SU-DHL-6 (cell line): Measurements from ENCODE around the gene PLCB1.

ENCODE experiments used
- H2AFZ ChIP-seq: fragments of 200-600 bp; sonication (generic); 2 replicates; pipeline ENCODE4 v1.6.1; 2014; ENCODE audit warnings: low read depth, mild to moderate bottlenecking, moderate library complexity, mixed read lengths, antibody characterized with exemption, low read length; ENCODE audit not compliant: severe bottlenecking
- H3F3A ChIP-seq: fragments of 200-600 bp; shearing (Covaris generic); 2 replicates; pipeline ENCODE4 v1.6.0; 2016; ENCODE audit warnings: antibody characterized with exemption, mild to moderate bottlenecking; ENCODE audit not compliant: insufficient read depth
- H3K27ac ChIP-seq: fragments of 200-600 bp; sonication (generic); 2 replicates; pipeline ENCODE4 v1.5.1; 2016; ENCODE audit warnings: low read depth, mild to moderate bottlenecking, low read length, moderate library complexity, mixed read lengths
- H3K27me3 ChIP-seq: fragments of 200-600 bp; sonication (generic), shearing (Covaris generic); 2 replicates; pipeline ENCODE4 v1.6.0; 2014; ENCODE audit warnings: mild to moderate bottlenecking, low read length
- H3K36me3 ChIP-seq: fragments of 200-600 bp; sonication (generic); 2 replicates; pipeline ENCODE4 v1.6.1; 2014; ENCODE audit warnings: mild to moderate bottlenecking, low read length, mixed read lengths
- H3K4me2 ChIP-seq: fragments of 300-600, 200-600 bp; shearing (Covaris generic), sonication (generic); 2 replicates; pipeline ENCODE4 v1.6.0; 2014; ENCODE audit warnings: low read length, low read depth, mild to moderate bottlenecking; ENCODE audit not compliant: poor library complexity, severe bottlenecking
- H3K4me3 ChIP-seq: fragments of 200-600 bp; sonication (generic); 2 replicates; pipeline ENCODE4 v1.5.1; 2014; ENCODE audit warnings: antibody characterized with exemption, low read length, mild to moderate bottlenecking, mixed read lengths; ENCODE audit not compliant: insufficient read depth, poor library complexity, severe bottlenecking
- H3K79me2 ChIP-seq: fragments of 200-600 bp; sonication (generic); 2 replicates; pipeline ENCODE4 v1.6.1; 2014; ENCODE audit warnings: mild to moderate bottlenecking, low read length, moderate library complexity; ENCODE audit not compliant: insufficient read depth
- H3K9ac ChIP-seq: fragments of 200-600 bp; sonication (generic); 2 replicates; pipeline ENCODE4 v1.7.0; 2014; ENCODE audit warnings: mild to moderate bottlenecking, low read length
- H3K9me2 ChIP-seq: fragments of 200-600 bp; sonication (generic); replicated peaks from 2 replicates; pipeline ENCODE4 v1.6.1; 2014; ENCODE audit warnings: low read length; ENCODE audit not compliant: insufficient read depth
- H3K9me3 ChIP-seq: fragments of 200-600 bp; sonication (generic); 2 replicates; pipeline ENCODE4 v1.6.1; 2014; ENCODE audit warnings: low read length, mixed read lengths; ENCODE audit not compliant: insufficient read depth
- H4K20me1 ChIP-seq: fragments of 200-600 bp; sonication (generic); 2 replicates; pipeline ENCODE4 v1.6.1; 2014; ENCODE audit warnings: low read depth, mild to moderate bottlenecking, antibody characterized with exemption, low read length, moderate library complexity, mixed read lengths
- CTCF ChIP-seq: fragments of 200-600 bp; sonication (generic); IDR thresholded peaks from one replicate; pipeline ENCODE4 v1.5.1; 2017; ENCODE audit warnings: antibody characterized with exemption, mild to moderate bottlenecking, low read length, moderate library complexity; ENCODE audit not compliant: insufficient read depth, poor library complexity, severe bottlenecking
- EZH2phosphoT487 ChIP-seq: fragments of 200-600 bp; sonication (generic), shearing (Covaris generic); conservative IDR thresholded peaks from 2 replicates; pipeline ENCODE4 v1.6.1; 2018; ENCODE audit warnings: mild to moderate bottlenecking, antibody characterized with exemption, low read length, moderate library complexity, mixed read lengths

Gene PLCB1

DNA sequence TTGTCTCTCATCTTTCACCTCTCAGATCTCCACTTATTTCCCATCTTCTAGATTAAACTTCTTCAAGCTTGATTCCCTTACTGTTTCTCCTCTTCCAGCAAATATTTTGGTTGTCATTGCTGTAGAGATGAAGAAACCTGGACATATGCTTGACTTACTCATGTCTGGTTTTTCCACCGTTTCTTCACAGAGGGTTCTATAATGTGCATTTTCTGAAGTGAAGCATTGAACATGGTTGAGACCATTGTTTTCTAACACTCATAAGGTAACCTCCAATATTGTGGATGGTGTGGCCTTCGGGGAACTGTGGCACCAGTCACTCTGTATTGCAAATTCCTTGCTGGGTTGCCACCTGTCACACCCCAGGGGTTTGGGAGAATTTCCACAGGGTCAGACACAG, 237.2 kb downstream of the PLCB1 start:
- H3K4me3 ChIP-seq: no peak overlapping the region
- no peaks in the 10 kb centered on the region for H3K79me2 ChIP-seq
- no peak overlapping the region for H2AFZ ChIP-seq
- H3K9ac ChIP-seq: no peak overlapping the region
- no peaks in the 10 kb centered on the region for H3K27me3 ChIP-seq
- no peaks in the 10 kb centered on the region for H3K36me3 ChIP-seq
- H3K9me2 ChIP-seq: no peaks in the 10 kb centered on the region
- H4K20me1 ChIP-seq: no peaks in the 10 kb centered on the region
- H3K27ac ChIP-seq: no peak overlapping the region
- no peaks in the 10 kb centered on the region for H3K9me3 ChIP-seq
- no peaks in the 10 kb centered on the region for H3F3A ChIP-seq
- TF ChIP-seq EZH2phosphoT487 (no peak), CTCF (no peak)
- H3K4me2 ChIP-seq: no peak overlapping the region

DNA sequence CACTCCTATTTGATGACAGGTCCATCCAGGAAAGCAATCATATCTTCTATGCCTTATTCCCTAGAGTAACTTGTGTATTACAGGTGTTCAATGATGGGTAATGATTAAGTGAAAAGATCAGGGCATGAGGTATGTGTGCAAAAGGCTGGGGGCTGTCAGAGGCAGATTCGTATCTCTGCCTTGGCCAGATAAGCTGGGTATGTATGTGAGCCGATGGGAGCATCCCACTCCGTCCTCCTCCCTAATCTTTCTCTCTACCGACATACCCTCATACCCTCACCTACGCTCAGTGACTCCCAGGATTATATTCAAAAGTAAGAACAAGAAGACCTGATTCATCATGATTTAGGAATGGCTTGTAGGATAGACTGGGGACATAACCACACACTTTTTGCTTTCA, 238.7 kb downstream of the PLCB1 start:
- H3K4me2 ChIP-seq: no peak overlapping the region
- no peaks in the 10 kb centered on the region for H3K36me3 ChIP-seq
- no peak overlapping the region for H3K4me3 ChIP-seq
- H3K9me3 ChIP-seq: no peaks in the 10 kb centered on the region
- no peaks in the 10 kb centered on the region for H3K9me2 ChIP-seq
- TF ChIP-seq EZH2phosphoT487 (no peak), CTCF (no peak)
- no peak overlapping the region for H3K27ac ChIP-seq
- H4K20me1 ChIP-seq: no peaks in the 10 kb centered on the region
- H2AFZ ChIP-seq: no peak overlapping the region
- no peaks in the 10 kb centered on the region for H3F3A ChIP-seq
- H3K27me3 ChIP-seq: no peaks in the 10 kb centered on the region
- H3K9ac ChIP-seq: no peak overlapping the region
- H3K79me2 ChIP-seq: no peaks in the 10 kb centered on the region

DNA sequence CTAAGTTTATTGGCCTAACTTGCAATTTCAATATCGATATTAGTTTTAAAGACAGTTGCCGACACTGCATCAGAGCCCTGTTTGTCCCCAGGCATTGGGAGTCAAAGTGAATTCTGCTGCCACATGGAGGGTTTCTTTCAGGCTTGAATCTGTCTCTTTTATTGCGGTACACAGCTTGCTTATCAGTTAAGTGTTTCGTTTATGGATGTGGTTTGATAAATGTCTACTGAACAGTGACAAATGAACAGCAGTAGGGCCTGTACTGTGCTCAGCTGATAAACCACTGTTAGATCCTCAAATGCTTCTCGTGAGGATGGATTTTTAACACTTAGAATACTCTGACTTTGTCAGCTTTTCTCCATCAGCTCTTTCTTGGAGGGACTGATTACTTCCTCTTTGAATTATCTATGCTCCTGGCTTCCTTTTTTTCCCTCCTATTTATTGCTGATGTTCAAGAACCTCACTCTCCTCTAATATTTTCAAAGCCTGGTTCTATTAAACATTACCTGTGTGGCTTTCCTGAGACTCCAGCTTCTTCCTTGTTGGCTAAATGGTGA, 240.8 kb downstream of the PLCB1 start:
- H4K20me1 ChIP-seq: no peaks in the 10 kb centered on the region
- no peak overlapping the region for H2AFZ ChIP-seq
- H3K4me3 ChIP-seq: no peak overlapping the region
- H3K79me2 ChIP-seq: no peaks in the 10 kb centered on the region
- H3K27ac ChIP-seq: no peak overlapping the region
- H3K36me3 ChIP-seq: no peaks in the 10 kb centered on the region
- no peaks in the 10 kb centered on the region for H3F3A ChIP-seq
- no peaks in the 10 kb centered on the region for H3K9me2 ChIP-seq
- H3K9ac ChIP-seq: no peak overlapping the region
- H3K9me3 ChIP-seq: no peaks in the 10 kb centered on the region
- TF ChIP-seq CTCF: no peak
- TF ChIP-seq EZH2phosphoT487: no peak
- no peak overlapping the region for H3K4me2 ChIP-seq
- H3K27me3 ChIP-seq: no peaks in the 10 kb centered on the region
